Hematopoietic multipotent progenitor cell treated with erythropoietin and hydrocortisone succinate and interleukin-3 and kit ligand, for 15 days (in vitro differentiated cells): Measurements from ENCODE around the gene SRGAP3.

ENCODE experiments used
- DNase-seq: peaks from one replicate; pipeline ENCODE4 v3.0.0-alpha.2; 2015; ENCODE audit warnings: low spot score

Gene SRGAP3

GRCh38 chr3:9143184-9143583 is 106.3 kb downstream of the SRGAP3 start:
- no peak for DNase-seq

GRCh38 chr3:9142362-9142761 is 107.1 kb downstream of the SRGAP3 start:
- no peak for DNase-seq

- no peak for DNase-seq
These were observed 107.5 kb downstream of the SRGAP3 start for GRCh38 chr3:9141928-9142289.

GRCh38 chr3:9139366-9139765 is 110.1 kb downstream of the SRGAP3 start:
- DNase-seq = no peak

GRCh38 chr3:9137676-9138075 is 111.8 kb downstream of the SRGAP3 start:
- DNase-seq = no peak

GRCh38 chr3:9136746-9137465 is 112.5 kb downstream of the SRGAP3 start:
- DNase-seq = no peak

- DNase-seq = no peak
These were observed 113.4 kb downstream of the SRGAP3 start for GRCh38 chr3:9135930-9136525.

- DNase-seq = no peak
These were observed 113.9 kb downstream of the SRGAP3 start for GRCh38 chr3:9135526-9135925.

GRCh38 chr3:9133656-9134055 is 115.8 kb downstream of the SRGAP3 start:
- DNase-seq = no peak

- no peak for DNase-seq
These were observed 118.8 kb downstream of the SRGAP3 start for GRCh38 chr3:9130345-9131305.

- no peak for DNase-seq
These were observed 120.1 kb downstream of the SRGAP3 start for GRCh38 chr3:9129365-9129764.

GRCh38 chr3:9125278-9125951 is 124.0 kb downstream of the SRGAP3 start:
- DNase-seq = no peak

- no peak for DNase-seq
These were observed 124.7 kb downstream of the SRGAP3 start for GRCh38 chr3:9124730-9125129.

- DNase-seq = no peak
These were observed 125.6 kb downstream of the SRGAP3 start for GRCh38 chr3:9123840-9124239.

GRCh38 chr3:9122732-9123364 is 126.6 kb downstream of the SRGAP3 start:
- no peak for DNase-seq

GRCh38 chr3:9121366-9122001 is 128.0 kb downstream of the SRGAP3 start:
- DNase-seq = no peak

GRCh38 chr3:9119331-9119730 is 130.1 kb downstream of the SRGAP3 start:
- no peak for DNase-seq

- DNase-seq = no peak
These were observed 131.2 kb downstream of the SRGAP3 start for GRCh38 chr3:9118222-9118621.

GRCh38 chr3:9117220-9117619 is 132.2 kb downstream of the SRGAP3 start:
- DNase-seq = no peak

GRCh38 chr3:9116336-9116735 is 133.1 kb downstream of the SRGAP3 start:
- no peak for DNase-seq

GRCh38 chr3:9115336-9115735 is 134.1 kb downstream of the SRGAP3 start:
- no peak for DNase-seq
